Measurements from ENCODE around the gene SSUH2.

DNA sequence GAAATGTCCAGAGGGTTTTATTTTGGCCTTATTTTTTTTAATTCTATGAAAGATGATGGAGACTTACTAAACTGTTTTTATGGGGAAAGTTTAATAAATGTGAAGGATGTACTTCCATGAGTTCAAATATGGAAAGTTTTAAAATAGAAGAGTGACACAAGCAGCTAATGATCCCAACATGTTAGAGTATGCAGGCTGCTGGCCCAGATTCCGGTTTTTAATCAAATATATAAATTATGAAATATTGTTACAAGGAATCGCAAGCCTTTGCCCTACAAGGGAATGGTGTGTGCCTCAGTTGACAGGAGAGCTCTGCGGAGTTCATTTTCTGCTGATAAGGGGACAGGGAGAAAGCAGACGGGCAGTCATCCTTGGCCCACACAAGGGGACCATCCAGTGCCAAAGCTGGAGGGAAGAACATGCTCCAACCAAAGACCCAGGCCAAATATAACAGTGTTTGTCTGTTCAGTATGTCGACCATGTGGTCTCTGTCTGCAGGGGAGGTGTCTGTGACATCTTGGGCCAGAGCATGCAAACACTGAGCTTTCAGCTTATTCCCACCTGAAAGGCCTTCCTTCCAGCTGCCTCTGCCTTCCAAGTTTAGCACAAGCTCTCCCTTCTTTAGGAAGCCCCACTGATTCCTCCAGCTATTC is 69.8 kb downstream of the SSUH2 start:
- TF ChIP-seq, protein P1, sequence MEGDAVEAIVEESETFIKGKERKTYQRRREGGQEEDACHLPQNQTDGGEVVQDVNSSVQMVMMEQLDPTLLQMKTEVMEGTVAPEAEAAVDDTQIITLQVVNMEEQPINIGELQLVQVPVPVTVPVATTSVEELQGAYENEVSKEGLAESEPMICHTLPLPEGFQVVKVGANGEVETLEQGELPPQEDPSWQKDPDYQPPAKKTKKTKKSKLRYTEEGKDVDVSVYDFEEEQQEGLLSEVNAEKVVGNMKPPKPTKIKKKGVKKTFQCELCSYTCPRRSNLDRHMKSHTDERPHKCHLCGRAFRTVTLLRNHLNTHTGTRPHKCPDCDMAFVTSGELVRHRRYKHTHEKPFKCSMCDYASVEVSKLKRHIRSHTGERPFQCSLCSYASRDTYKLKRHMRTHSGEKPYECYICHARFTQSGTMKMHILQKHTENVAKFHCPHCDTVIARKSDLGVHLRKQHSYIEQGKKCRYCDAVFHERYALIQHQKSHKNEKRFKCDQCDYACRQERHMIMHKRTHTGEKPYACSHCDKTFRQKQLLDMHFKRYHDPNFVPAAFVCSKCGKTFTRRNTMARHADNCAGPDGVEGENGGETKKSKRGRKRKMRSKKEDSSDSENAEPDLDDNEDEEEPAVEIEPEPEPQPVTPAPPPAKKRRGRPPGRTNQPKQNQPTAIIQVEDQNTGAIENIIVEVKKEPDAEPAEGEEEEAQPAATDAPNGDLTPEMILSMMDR (IDR thresholded peaks at IDR 0.05): no peak
- no peak for TF ChIP-seq ZFX (IDR thresholded peaks at IDR 0.05; ENCODE audit: borderline replicate concordance)

All from 22Rv1 (cell line).